ENCODE measurements around the gene KIAA0232. TPM values are rescaled to one million over a fixed set of nuclear protein-coding genes. Genes with fewer than 3 reads are reported as not detected.
"Not testable (repeated sequence)": the region's sequence is repeated elsewhere in the genome, so short reads cannot be mapped to it uniquely, and the experiment has no call there.

Gene KIAA0232
- polyA plus RNA-seq, 4 donors = 36.4 to 43.8 (median 40.0) TPM

DNA sequence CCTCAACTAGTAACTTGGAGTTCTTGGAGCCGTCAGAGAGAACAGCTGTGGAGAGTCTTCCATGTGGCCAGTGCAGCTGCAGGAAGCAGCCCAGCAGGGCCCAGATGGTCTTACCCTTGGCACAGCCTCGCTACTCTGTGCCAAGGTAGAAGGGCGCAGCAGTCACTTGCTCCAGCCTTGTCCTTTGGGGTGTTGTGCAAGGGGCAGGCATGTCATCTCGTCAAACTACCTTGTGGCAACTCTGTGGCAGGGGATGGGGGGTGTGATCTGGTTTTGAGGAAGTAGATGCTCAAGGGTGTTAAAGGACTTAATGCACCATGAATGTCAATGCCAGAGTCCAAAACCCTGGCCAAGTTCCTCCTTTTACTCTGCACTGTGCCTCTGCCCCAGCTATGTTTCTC lies 92.9 kb downstream of the KIAA0232 start:
- no peak for DNase-seq (ENCODE audit: low read depth in 4 of 4, low spot score in 2 of 4)

DNA sequence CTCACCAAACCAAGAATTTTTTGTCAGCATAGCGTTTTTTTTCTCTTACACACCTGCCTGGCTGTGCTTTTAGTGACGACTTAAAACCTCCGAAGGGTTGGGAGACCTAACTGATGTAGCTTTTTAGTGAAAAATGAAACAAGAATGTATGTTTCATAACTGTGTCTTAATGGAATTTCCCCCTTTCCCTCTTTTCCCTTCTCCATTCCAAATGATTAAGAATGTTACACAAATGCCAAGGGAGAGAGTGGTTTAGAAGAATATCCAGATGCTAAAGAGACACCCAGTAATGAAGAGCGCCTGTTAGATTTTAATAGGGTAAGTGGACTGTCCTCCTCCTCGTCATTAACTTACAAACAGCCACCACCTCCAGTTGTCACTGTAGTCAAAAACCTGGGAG lies 93.9 kb downstream of the KIAA0232 start:
- no peak for DNase-seq (ENCODE audit: low read depth in 4 of 4, low spot score in 2 of 4)

DNA sequence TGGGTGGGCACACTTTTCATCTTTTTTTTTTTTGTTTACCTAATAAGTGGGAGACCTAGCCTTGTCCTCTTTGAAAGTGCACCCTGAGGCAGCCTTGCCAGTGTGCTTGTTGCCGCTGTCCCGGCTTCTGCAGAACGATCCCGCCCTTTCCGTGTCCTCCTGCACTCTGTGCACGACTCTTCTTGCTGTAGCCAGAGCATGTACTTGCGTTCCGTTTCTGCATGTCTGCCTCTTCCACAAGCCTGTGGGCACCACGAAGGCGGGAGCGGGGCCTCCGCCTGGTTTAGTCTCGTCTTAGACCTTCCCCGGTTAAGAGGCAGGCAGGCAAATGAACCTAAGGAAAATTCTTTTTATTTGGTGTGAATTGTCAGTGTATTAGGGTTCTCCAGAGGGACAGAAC lies 94.5 kb downstream of the KIAA0232 start:
- DNase-seq (ENCODE audit: low read depth in 4 of 4, low spot score in 2 of 4) = no peak

DNA sequence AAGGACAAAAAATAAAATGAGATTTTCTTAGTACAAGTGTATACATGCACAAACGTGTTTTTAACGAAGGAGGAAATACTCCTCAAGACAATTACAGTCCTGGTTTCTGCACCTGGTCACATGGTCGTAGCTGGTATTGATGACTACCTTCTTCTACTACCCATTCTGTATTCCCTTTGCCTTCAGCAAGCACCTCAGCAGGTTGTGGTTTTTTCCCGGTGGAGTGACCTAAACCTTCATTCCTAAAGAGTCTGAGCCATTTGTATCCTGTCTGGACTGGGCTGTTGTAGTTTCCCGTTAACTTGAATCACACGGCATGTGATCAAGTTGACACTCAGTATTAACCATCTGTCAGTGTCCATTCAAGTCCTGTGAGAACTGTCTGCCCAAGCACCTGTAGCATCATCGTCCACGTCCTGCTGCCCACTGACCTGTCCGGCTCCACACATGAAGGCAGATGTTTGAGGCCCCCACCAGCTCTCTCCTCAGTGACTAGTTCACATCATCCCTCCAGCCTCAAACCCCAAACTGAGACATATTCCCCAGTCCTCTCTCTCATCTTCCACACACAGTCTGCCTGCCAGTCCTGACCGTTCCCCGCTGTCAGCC lies 96.0 kb downstream of the KIAA0232 start:
- DNase-seq (ENCODE audit: low read depth in 4 of 4, low spot score in 2 of 4) = no peak

DNA sequence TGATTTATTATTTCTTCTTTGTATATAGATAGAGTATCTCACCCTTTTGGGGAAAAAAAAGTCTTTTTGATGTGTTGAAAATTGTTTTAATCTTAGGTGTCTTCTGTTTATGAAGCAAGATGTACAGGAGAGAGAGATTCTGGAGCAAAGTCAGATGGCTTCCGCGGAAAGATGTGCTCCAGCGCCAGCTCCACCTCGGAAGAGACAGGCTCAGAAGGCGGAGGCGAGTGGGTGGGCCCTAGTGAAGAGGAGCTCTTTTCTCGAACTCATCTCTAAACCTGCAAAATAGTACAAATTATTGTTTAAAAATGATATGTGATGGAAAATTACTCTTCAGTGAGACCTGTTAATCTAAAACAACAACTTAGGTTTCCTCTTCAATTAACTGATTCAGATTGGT lies 98.2 kb downstream of the KIAA0232 start:
- no peak for DNase-seq (ENCODE audit: low read depth in 4 of 4, low spot score in 2 of 4)

DNA sequence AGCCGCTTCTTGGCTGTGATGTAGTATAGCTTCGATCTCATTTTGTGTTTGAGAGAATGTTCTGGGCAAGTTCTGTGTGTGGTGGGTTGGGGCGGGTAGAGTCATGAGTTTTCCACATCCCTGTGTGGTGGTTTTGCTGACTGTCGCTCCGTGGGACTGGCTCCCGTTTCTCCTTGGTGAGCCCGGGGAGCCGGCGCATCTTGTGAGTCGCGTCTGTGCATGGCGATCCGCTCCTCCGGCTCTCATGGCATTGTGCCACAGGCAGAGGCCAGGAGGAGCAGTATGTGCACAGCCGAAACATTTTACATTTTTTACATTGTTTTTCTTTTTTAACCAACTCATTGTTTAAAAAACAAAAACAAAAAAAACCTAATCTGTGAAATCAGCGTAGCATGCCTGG lies 99.4 kb downstream of the KIAA0232 start:
- no peak for DNase-seq (ENCODE audit: low read depth in 4 of 4, low spot score in 2 of 4)

DNA sequence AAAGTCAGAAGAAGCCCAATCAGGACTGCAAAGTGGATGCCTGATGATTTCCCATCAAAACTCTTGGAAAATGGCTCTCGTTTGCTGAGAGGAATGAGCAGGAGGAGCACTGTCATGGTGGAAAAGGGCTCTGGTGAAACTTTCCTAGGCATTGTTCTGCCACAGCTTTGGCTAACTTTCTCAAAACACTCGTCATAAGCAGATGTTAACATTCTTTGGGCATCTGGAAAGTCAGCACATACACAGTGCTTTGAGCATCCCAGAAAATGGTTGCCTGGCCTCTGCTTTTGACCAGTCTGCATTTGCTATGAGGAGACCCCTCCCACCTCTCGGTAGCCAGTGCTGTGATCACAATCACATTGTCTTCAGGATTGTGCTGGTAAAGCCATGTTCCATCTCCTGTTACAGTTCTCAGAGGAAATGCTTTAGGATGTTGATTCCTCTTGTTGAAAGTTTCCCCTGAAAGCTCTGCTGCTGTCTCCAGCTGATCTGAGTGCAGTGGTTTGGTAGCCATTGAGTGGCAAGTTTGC lies 101.9 kb downstream of the KIAA0232 start:
- no peak for DNase-seq (ENCODE audit: low read depth in 4 of 4, low spot score in 2 of 4)

DNA sequence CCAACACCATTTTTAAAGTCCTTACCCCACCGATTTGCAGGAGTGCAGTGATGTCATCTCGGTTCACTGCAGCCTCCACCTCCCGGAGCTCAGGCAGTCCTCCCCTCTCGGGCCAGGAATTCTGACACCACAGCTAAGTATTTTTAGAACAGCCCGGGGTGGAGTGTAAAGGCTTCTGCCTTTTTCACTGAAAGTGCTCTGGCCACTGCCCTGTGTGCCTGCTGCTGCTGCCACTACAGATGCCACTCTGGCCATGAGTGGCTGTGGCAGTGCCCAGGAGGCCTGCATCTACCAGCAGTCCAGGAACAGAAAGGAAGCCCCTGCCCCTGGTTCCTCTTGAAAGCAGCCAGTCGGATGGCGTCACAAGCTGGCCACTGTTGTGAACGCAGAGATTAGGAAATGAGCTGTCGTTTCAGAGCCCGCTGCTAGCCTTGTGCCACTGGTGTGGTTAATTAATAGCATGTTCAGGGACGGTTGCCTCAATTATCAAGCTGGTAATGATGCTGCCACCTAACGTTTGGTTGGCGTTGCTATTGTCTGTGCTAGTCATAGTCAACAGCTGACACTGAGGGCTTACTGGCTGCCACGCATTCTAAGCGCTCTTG lies 103.5 kb downstream of the KIAA0232 start:
- no peak for DNase-seq (ENCODE audit: low read depth in 4 of 4, low spot score in 2 of 4)

DNA sequence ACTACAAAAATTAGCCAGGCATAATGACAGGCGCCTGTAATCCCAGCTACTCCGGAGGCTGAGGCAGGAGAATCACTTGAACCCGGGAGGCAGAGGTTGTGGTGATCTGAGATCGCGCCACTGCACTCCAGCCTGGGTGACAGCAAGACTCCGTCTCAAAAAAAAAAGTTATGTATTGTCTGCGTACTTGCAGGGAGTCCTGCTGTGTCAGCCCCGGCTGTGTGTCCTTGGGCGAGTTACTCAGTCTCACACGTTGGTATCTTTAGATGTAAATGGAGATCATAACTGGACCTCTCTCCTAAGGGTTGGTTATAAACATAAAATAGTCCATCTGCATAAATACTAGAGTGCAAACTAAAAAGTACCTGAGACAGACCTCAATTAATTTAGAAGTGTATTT lies 104.4 kb downstream of the KIAA0232 start:
- no peak for DNase-seq (ENCODE audit: low read depth in 4 of 4, low spot score in 2 of 4)

DNA sequence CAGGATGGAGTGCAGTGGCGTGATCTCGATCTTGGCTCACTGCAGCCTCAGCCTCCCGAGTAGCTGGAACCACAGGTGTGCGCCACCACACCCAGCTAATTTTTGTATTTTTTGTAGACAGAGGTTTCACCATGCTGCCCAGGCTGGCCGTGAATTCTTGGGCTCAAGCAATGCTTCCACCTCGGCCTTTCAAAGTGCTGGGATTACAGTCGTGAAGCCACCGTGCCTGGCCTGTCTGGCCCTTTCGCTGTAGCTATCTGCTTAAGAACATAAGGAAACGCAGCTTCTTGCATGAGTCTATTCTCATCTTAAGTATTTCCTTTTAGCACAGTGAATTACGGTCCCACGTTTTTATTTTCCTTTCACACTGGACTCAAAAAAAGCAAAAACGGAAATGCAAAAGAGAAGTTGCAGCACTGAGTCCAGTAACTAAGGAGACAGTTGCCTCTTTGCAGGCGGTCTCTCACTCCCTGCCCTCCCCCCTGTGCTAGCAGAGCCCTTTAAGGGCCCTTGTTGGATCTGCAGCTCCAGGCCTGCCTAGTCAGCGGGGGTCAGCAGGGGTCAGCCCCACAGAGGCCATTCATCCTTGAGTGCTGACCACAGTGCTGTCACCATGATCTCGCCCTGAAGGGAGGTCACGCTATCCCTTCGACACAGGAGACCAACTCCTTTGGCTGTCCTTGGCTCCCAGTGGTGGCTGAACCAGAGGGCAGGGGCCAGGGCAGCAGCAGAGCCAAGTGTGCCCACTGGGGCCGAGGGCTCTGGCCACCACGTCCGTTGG lies 105.3 kb downstream of the KIAA0232 start:
- no peak for DNase-seq (ENCODE audit: low read depth in 4 of 4, low spot score in 2 of 4)

DNA sequence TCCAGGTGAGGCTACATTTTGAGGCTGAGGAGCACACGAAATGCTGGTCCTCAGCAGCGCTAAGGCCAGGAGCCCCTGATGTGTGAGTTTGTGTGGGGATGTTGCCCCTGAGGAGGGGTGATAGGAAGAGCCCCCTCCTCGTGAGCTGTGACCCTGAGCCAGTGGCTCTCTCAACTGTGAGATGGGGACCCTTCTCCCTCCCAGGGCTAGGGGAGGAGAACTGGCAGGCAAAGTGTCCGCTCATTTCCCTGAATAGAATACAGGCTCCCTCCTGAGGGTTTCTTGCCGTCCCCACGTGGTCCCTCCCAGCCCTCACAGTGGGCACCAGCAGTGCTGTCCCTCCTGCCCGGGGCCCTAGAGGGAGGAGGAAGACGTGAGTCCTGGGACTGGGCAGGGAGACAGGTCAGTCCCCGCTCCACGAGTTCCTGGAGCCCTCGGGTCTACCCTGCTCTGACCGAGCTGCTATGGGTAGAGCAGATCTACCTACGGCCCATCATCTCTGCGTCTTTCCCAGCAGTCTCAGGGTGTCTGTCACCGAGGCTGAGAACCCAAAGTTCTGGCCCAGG lies 106.1 kb downstream of the KIAA0232 start:
- no peak for DNase-seq (ENCODE audit: low read depth in 4 of 4, low spot score in 2 of 4)

DNA sequence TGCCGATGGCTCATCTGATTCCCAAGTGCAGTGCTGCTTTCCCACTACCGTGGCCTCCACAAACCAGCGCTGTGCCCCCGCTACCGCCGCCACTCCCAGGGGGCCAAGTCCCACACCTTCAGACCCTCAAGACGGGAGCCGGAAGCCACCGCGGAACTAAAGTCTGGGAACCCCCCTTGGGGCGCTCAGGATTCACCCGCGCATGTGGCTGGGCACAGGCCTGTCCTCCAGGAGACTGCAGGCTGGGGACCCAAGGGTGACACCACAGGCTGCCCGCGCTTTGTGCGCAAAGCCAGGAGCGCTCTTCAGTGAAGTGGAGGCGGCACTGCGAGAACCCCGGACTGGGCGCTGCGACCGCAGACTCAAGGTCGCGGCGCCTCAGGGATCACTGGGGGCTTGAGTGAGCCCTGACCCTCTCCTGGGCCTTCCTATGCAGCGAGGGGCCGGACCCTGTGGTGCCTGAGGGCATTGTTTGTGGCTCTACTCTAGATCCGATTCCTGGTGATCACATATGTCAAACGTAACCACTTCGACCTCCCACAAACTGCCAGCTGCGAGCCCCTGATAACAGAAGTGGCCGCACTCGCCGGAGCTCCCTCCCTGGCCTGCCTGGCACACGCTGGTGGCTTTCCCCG lies 106.7 kb downstream of the KIAA0232 start:
- no peak for DNase-seq (ENCODE audit: low read depth in 4 of 4, low spot score in 2 of 4)

DNA sequence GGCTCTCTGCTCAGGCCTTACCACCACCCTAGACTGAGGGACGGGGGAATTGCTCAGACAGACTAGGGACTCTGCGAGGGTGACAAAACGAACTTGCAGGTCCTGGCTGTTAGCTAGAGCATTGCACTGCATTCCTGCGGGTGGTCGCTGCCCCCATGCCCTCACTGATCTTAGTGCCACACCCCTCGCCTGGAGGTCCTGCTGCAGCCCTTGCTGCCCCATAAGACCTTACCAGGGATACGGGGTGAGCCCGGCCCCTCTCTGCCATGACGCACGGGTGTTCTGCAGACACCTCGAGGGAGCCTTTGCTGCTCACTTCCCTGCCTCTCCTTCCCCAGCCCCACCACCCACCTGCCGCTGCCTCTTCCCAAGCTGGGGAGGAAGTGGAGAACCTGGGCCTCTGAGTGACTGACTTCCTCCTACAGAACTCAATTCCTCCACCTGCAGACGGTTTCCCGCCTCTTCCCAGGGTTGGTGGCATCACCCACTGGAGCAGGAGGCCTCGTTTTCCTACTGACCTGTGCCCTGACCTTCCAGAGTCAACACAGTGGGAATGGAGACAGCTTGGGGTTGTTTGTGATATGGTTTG lies 107.3 kb downstream of the KIAA0232 start:
- DNase-seq (ENCODE audit: low read depth in 4 of 4, low spot score in 2 of 4) = no peak

DNA sequence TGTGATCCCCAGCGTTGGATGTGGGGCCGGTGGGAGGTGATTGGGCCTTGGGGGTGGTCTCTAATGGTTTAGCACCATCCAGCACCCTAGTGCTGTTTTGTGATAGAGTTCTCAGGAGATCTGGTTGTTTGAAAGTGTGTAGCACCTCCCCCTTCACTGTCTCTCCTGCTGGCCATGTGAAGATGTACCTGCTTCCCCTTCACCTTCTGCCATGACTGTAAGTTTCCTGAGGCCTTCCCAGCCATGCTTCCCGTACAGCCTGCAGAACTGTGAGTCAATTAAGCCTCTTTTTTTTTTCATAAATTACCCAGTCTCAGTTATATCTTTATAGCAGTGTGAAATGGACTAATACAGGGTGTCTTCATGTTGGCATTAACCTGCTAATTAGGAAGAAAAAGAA lies 107.8 kb downstream of the KIAA0232 start:
- DNase-seq (ENCODE audit: low read depth in 4 of 4, low spot score in 2 of 4) = no peak

DNA sequence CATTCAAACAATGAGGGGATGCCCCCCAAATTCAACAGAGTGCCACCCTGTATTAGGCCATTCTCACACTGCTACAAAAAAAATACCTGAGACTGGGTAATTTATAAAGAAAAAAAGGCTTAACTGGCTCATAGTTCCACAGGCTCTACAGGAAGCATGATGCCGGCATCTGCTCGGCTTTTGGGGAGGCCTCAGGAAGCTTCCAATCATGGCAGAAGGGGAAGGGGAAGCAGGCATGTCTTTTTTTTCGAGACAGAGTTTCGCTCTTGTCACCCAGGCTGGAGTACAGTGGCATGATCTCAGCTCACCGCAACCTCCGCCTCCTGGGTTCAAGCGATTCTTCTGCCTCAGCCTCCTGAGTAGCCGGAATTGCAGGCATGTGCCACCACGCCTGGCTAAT lies 108.4 kb downstream of the KIAA0232 start:
- DNase-seq (ENCODE audit: low read depth in 4 of 4, low spot score in 2 of 4) = not testable (repeated sequence)

DNA sequence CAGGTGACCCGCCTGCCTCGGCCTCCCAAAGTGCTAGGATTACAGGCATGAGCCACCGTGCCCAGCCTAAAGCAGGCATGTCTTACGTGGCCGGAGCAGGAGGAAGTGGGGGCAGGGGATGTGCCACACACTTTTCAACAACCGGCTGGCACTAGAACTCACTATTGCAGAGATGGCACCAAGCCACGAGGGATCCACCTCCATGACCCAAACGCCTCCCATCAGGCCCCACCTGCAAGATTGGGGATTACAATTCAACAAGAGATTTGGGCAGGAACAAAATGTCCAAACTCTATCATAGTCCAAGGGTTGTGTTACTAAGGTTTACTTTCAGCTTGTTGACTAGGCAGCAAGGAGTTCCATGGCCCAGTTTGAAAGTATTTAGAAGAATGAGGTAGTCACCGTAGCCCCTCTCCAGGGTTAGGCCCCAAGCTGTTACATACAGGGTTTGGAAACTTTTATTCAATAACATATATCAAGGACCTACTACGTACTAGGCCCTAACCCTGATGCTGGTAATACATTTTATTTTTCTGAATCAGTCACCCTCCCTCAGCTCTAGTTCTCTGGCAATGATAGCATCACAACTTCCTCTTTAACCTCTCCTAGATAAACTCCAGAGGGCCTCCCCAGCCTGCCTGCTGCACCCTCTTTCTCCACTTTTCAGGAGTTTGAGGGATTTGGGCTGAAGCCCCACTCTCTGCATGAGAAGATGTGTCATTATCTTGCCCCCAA lies 109.1 kb downstream of the KIAA0232 start:
- DNase-seq (ENCODE audit: low read depth in 4 of 4, low spot score in 2 of 4) = no peak

DNA sequence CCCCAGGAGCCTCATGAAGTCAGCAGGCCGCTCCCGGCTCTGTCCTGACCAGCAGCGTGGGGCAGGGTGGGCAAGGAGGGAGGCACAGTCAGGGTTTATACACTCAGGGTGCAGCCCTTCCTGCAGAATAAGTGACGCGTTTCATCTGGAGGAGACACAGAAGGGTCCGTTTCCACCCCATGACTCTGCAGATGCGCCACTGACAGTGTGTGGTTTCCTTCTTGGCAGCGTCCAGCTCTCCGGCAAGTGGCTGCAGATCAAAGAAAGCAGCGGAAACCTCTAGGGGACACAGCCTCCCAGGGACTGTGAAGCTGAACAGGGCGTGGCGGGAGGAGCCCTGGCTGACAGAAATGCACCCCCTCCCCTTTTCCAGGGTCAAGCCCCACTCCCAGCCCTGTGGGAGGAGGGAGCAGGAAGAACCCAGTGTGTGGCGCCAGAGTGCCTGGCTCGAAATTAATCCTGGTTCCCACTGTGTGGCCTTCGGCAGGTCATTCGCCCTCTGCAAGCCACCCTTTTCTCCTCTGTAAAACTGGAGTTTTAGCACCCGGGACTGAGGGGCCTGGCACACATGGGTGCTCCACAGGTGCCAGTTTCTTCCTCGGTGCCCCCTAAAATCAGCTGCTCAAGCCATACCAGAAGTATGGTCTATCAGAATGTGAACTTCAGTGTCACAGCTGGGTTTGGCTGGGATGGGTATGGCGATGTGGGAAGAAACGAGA lies 109.8 kb downstream of the KIAA0232 start:
- DNase-seq (ENCODE audit: low read depth in 4 of 4, low spot score in 2 of 4) = no peak

DNA sequence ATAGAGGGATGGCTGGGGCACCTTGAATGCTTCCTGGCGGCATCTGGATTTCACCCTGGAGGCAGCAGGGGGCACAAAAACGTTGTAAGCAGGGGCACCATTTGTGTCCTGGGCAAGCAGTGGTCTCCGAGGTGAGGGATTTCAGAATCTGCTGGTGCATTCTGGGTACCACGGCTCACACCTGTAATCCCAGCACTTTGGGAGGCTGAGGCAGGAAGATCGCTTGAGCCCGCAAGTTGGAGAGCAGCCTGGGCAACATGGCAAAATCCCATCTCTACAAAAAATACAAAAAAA lies 110.3 kb downstream of the KIAA0232 start:
- DNase-seq (ENCODE audit: low read depth in 4 of 4, low spot score in 2 of 4) = no peak

DNA sequence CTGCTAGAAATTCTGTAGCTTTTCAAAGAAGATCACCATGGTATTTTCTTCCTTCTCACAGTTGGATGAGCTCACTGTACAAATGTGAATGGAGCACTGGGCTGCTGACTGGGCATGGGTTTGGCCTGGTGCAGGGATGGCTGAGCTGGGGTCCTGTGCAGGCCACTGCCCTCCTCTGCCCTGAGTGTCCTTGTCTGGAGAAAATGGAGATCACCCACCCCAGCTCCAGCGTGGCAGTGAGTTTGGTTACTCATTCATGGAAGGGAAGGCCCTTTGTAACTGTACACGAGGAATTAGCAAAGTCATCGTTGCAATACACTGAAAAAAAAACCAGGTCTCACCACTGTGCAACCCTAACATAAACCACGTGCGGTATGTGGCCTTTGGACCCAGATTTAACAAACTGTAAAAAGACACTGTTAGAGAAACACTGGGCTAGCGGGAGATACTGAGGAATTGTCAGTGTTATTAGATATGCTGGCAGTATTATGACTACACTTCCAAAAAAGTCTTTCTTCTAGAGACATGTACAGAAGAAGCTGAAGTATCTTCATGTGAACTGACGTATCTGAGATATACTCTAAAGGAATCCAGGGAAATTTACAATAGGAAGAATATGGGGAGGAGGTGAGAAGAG lies 111.0 kb downstream of the KIAA0232 start:
- no peak for DNase-seq (ENCODE audit: low read depth in 4 of 4, low spot score in 2 of 4)
